MM.1S (cell line): ENCODE results near the gene RAB9A.

Experiments used
- DNase-seq: peaks from one replicate; pipeline ENCODE4 v3.0.0-alpha.2; 2015
- H2AFZ ChIP-seq: fragments of 300-600 bp; sonication (generic); 2 replicates; pipeline ENCODE4 v1.6.0; 2016; ENCODE audit warnings: antibody characterized with exemption, low read length
- H3F3A ChIP-seq: fragments of 300-600 bp; sonication (generic); 2 replicates; pipeline ENCODE4 v1.6.1; 2016; ENCODE audit warnings: mild to moderate bottlenecking, antibody characterized with exemption, low read length, moderate library complexity, mixed read lengths; ENCODE audit not compliant: insufficient read depth
- H3K27ac ChIP-seq: fragments of 300-600 bp; sonication (generic); 2 replicates; pipeline ENCODE4 v1.5.1; 2016; ENCODE audit warnings: mild to moderate bottlenecking, low read length
- H3K27me3 ChIP-seq: fragments of 300-600 bp; sonication (generic); replicated peaks from 2 replicates; pipeline ENCODE4 v1.6.0; 2016; ENCODE audit warnings: low read length; ENCODE audit not compliant: insufficient read depth
- H3K36me3 ChIP-seq: fragments of 300-600 bp; sonication (generic); replicated peaks from 2 replicates; pipeline ENCODE4 v1.6.1; 2016; ENCODE audit warnings: mild to moderate bottlenecking, low read length, mixed read lengths; ENCODE audit not compliant: insufficient read depth
- H3K4me1 ChIP-seq: fragments of 300-600 bp; sonication (generic); 2 replicates; pipeline ENCODE4 v1.6.1; 2016; ENCODE audit warnings: low read length, mixed read lengths
- H3K4me2 ChIP-seq: fragments of 300-600 bp; sonication (generic); 2 replicates; pipeline ENCODE4 v1.6.0; 2016; ENCODE audit warnings: low read depth, low read length
- H3K4me3 ChIP-seq: fragments of 300-600 bp; sonication (generic); 2 replicates; pipeline ENCODE4 v1.5.1; 2016; ENCODE audit warnings: low read length, mixed read lengths
- H3K79me2 ChIP-seq: fragments of 300-600 bp; sonication (generic); 2 replicates; pipeline ENCODE4 v1.6.1; 2016; ENCODE audit warnings: mixed run types, low read length, mixed read lengths
- H3K9ac ChIP-seq: fragments of 300-600 bp; sonication (generic); 2 replicates; pipeline ENCODE4 v1.6.1; 2016; ENCODE audit warnings: low read length, mixed read lengths
- H3K9me2 ChIP-seq: fragments of 300-600 bp; sonication (generic); replicated peaks from 2 replicates; pipeline ENCODE4 v1.6.1; 2016; ENCODE audit warnings: mild to moderate bottlenecking, low read length, mixed read lengths; ENCODE audit not compliant: insufficient read depth
- H3K9me3 ChIP-seq: fragments of 300-600 bp; sonication (generic); replicated peaks from 2 replicates; pipeline ENCODE4 v1.6.1; 2016; ENCODE audit warnings: mild to moderate bottlenecking, low read length, mixed read lengths; ENCODE audit not compliant: insufficient read depth
- H4K20me1 ChIP-seq: fragments of 300-600 bp; sonication (generic); 2 replicates; pipeline ENCODE4 v1.6.1; 2016; ENCODE audit warnings: mild to moderate bottlenecking, low read length, moderate library complexity, mixed read lengths; ENCODE audit not compliant: insufficient read depth
- CTCF ChIP-seq: fragments of 300-600 bp; sonication (generic); IDR thresholded peaks from 2 replicates; pipeline ENCODE4 v1.5.1; 2016; ENCODE audit warnings: antibody characterized with exemption, low read length, mixed read lengths
- EZH2 ChIP-seq: fragments of 300-600 bp; sonication (generic); optimal IDR thresholded peaks from 2 replicates; pipeline ENCODE3; 2017; ENCODE audit warnings: low read depth, mild to moderate bottlenecking, antibody characterized with exemption, low read length, mixed read lengths
- EZH2phosphoT487 ChIP-seq: fragments of 300-600 bp; sonication (generic); IDR thresholded peaks from 2 replicates; pipeline ENCODE4 v1.6.1; 2018; ENCODE audit warnings: antibody characterized with exemption, low read length

RAB9A gene

GRCh38 chrX:13654116-13654515, 34.8 kb upstream of the RAB9A start:
- Histone ChIP-seq H3K27ac (peak overlapping the region; percentile 92; the same call in 1 of the 2 replicates), H3K4me3 (peak overlapping the region; percentile 79), H2AFZ (no peak overlapping the region)

GRCh38 chrX:13655674-13656073, 33.3 kb upstream of the RAB9A start:
- peaks cover 9% of the 10 kb centered on the region; the same call in 1 of the 2 replicates for H3F3A ChIP-seq
- H3K9me2 ChIP-seq = no peaks in the 10 kb centered on the region
- no peak for DNase-seq
- H3K36me3 ChIP-seq = no peaks in the 10 kb centered on the region
- peaks cover 14% of the 10 kb centered on the region for H3K79me2 ChIP-seq
- H2AFZ ChIP-seq = no peak overlapping the region
- no peak overlapping the region for H3K4me3 ChIP-seq
- TF ChIP-seq CTCF = no peak
- TF ChIP-seq EZH2phosphoT487 = no peak
- TF ChIP-seq EZH2 = no peak
- H3K27me3 ChIP-seq = no peaks in the 10 kb centered on the region
- H3K9me3 ChIP-seq = no peaks in the 10 kb centered on the region
- no peak overlapping the region for H3K4me2 ChIP-seq
- no peaks in the 10 kb centered on the region for H4K20me1 ChIP-seq
- no peak overlapping the region for H3K27ac ChIP-seq
- H3K9ac ChIP-seq = no peak overlapping the region
- H3K4me1 ChIP-seq = peaks cover 11% of the 10 kb centered on the region

More at GRCh38 chrX:13654116-13654515, 34.8 kb upstream of the RAB9A start:
- no peak for TF ChIP-seq CTCF
- no peak for TF ChIP-seq EZH2
- no peak for TF ChIP-seq EZH2phosphoT487
- Histone ChIP-seq H3K9me3 (no peaks in the 10 kb centered on the region), H3F3A (peaks cover 9% of the 10 kb centered on the region; the same call in 1 of the 2 replicates), H3K9me2 (no peaks in the 10 kb centered on the region), H3K4me1 (peaks cover 10% of the 10 kb centered on the region), H4K20me1 (no peaks in the 10 kb centered on the region), H3K36me3 (no peaks in the 10 kb centered on the region), H3K4me2 (peak overlapping the region; percentile 72), H3K9ac (peak overlapping the region; percentile 83; the same call in 1 of the 2 replicates), H3K27me3 (no peaks in the 10 kb centered on the region), H3K79me2 (peaks cover 14% of the 10 kb centered on the region)
- no peak for DNase-seq

- Histone ChIP-seq H3K27me3 (no peaks in the 10 kb centered on the region), H3K36me3 (no peaks in the 10 kb centered on the region), H3K27ac (no peak overlapping the region), H3K4me3 (no peak overlapping the region), H3K9ac (no peak overlapping the region), H3K4me2 (peak overlapping the region; percentile 34; the same call in 1 of the 2 replicates), H3F3A (peaks cover 14% of the 10 kb centered on the region), H3K9me3 (no peaks in the 10 kb centered on the region), H3K79me2 (peaks cover 15% of the 10 kb centered on the region), H3K4me1 (peaks cover 27% of the 10 kb centered on the region), H2AFZ (no peak overlapping the region), H4K20me1 (no peaks in the 10 kb centered on the region), H3K9me2 (no peaks in the 10 kb centered on the region)
- TF ChIP-seq CTCF (peak; percentile 61), EZH2 (no peak)
- DNase-seq = peak; percentile 49
These were observed 30.3 kb upstream of the RAB9A start for GRCh38 chrX:13658602-13659001.
